Loucy (cell line): Measurements from ENCODE around the gene NINL.

Source experiments
- EZH2phosphoT487 ChIP-seq: fragments of 200-600 bp; IDR thresholded peaks from 2 replicates; pipeline ENCODE4 v1.6.1; 2018; ENCODE audit warnings: antibody characterized with exemption, mild to moderate bottlenecking, moderate library complexity, borderline replicate concordance
- TF ChIP-seq, protein P1 (sequence below): fragments of 200-600 bp; sonication (generic); conservative IDR thresholded peaks from 2 replicates; pipeline ENCODE4 v1.5.1; 2014; ENCODE audit warnings: mild to moderate bottlenecking, antibody characterized with exemption, low read length

DNA sequence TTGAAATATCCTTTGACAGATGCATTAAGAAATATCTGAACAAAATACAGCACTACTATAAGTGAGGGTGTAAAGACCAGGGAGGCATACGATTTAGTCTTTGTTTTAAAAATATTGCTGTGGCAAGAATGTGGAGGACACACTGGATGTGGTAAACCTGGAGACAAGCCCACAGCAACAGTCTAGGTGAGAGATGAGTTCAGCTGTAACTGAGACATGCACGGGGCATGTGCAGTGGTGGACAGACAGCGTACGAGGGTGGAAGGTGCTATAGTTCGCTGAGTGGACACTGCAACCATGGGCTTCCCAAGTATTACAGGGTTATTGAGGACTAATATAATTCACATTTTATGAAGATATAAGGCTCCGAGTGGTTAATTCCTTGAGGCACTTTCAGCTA, 36.7 kb upstream of the NINL start:
- TF ChIP-seq, protein P1, sequence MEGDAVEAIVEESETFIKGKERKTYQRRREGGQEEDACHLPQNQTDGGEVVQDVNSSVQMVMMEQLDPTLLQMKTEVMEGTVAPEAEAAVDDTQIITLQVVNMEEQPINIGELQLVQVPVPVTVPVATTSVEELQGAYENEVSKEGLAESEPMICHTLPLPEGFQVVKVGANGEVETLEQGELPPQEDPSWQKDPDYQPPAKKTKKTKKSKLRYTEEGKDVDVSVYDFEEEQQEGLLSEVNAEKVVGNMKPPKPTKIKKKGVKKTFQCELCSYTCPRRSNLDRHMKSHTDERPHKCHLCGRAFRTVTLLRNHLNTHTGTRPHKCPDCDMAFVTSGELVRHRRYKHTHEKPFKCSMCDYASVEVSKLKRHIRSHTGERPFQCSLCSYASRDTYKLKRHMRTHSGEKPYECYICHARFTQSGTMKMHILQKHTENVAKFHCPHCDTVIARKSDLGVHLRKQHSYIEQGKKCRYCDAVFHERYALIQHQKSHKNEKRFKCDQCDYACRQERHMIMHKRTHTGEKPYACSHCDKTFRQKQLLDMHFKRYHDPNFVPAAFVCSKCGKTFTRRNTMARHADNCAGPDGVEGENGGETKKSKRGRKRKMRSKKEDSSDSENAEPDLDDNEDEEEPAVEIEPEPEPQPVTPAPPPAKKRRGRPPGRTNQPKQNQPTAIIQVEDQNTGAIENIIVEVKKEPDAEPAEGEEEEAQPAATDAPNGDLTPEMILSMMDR = no peak
- no peak for TF ChIP-seq EZH2phosphoT487
